DOHH2 (cell line): ENCODE measurements around the gene GFRA1.

Source experiments
- H3F3A ChIP-seq: fragments of 200-600 bp; sonication (generic), shearing (Covaris generic); 2 replicates; pipeline ENCODE4 v1.6.0; 2016; ENCODE audit warnings: antibody characterized with exemption, mild to moderate bottlenecking; ENCODE audit not compliant: control insufficient read depth, insufficient read depth
- H3K27ac ChIP-seq: fragments of 200-600 bp; sonication (generic); 2 replicates; pipeline ENCODE4 v1.5.1; 2014; ENCODE audit warnings: low read depth, mild to moderate bottlenecking, low read length, moderate library complexity
- H3K27me3 ChIP-seq: fragments of 200-600 bp; sonication (generic); 2 replicates; pipeline ENCODE4 v1.6.1; 2014; ENCODE audit warnings: mild to moderate bottlenecking, low read length, mixed read lengths; ENCODE audit not compliant: control insufficient read depth
- H3K36me3 ChIP-seq: fragments of 200-600 bp; sonication (generic); 2 replicates; pipeline ENCODE4 v1.6.1; 2014; ENCODE audit warnings: mild to moderate bottlenecking, low read length, moderate library complexity, mixed read lengths; ENCODE audit not compliant: control insufficient read depth
- H3K4me1 ChIP-seq: fragments of 200-600 bp; sonication (generic); 2 replicates; pipeline ENCODE4 v1.6.1; 2014; ENCODE audit warnings: mild to moderate bottlenecking, low read length, mixed read lengths; ENCODE audit not compliant: control insufficient read depth
- H3K4me2 ChIP-seq: fragments of 200-600 bp; sonication (generic); 2 replicates; pipeline ENCODE4 v1.6.0; 2014; ENCODE audit warnings: mild to moderate bottlenecking, low read length, moderate library complexity
- H3K4me3 ChIP-seq: fragments of 200-600 bp; sonication (generic); 2 replicates; pipeline ENCODE4 v1.5.1; 2014; ENCODE audit warnings: mild to moderate bottlenecking, low read length, mixed read lengths
- H3K79me2 ChIP-seq: fragments of 200-600 bp; sonication (generic); 2 replicates; pipeline ENCODE4 v1.6.1; 2014; ENCODE audit warnings: mild to moderate bottlenecking, low read length, mixed read lengths; ENCODE audit not compliant: control insufficient read depth
- H3K9me2 ChIP-seq: fragments of 200-600 bp; sonication (generic); replicated peaks from 2 replicates; pipeline ENCODE4 v1.6.1; 2014; ENCODE audit warnings: mild to moderate bottlenecking, low read length, mixed read lengths; ENCODE audit not compliant: control insufficient read depth
- H3K9me3 ChIP-seq: fragments of 200-600 bp; sonication (generic); 2 replicates; pipeline ENCODE4 v1.6.1; 2014; ENCODE audit warnings: antibody characterized with exemption, low read length, mixed read lengths; ENCODE audit not compliant: control insufficient read depth, insufficient read depth
- H4K20me1 ChIP-seq: fragments of 200-600 bp; sonication (generic); 2 replicates; pipeline ENCODE4 v1.6.0; 2014; ENCODE audit warnings: low read depth, mild to moderate bottlenecking, antibody characterized with exemption, low read length, moderate library complexity; ENCODE audit not compliant: control insufficient read depth, insufficient read depth
- EZH2phosphoT487 ChIP-seq: fragments of 200-600 bp; sonication (generic); IDR thresholded peaks from 2 replicates; pipeline ENCODE4 v1.6.1; 2017; ENCODE audit warnings: borderline replicate concordance, mild to moderate bottlenecking, antibody characterized with exemption, low read length, moderate library complexity, mixed read lengths
- TF ChIP-seq, protein P1 (sequence below): fragments of 200-600 bp; sonication (generic); IDR thresholded peaks from one replicate; pipeline ENCODE4 v1.5.1; 2014; ENCODE audit warnings: antibody characterized with exemption, mild to moderate bottlenecking, low read depth, low read length; ENCODE audit not compliant: poor library complexity, severe bottlenecking

GFRA1 gene

GRCh38 chr10:116024271-116024878 is 248.6 kb downstream of the GFRA1 start:
- Histone ChIP-seq H3K4me3 (no peak overlapping the region), H3K4me1 (no peaks in the 10 kb centered on the region), H3K27ac (no peak overlapping the region), H3K9me3 (no peaks in the 10 kb centered on the region), H4K20me1 (no peaks in the 10 kb centered on the region), H3K4me2 (no peak overlapping the region), H3K36me3 (no peaks in the 10 kb centered on the region), H3K27me3 (no peaks in the 10 kb centered on the region), H3K79me2 (no peaks in the 10 kb centered on the region), H3K9me2 (no peaks in the 10 kb centered on the region), H3F3A (no peaks in the 10 kb centered on the region)
- no peak for TF ChIP-seq EZH2phosphoT487
- TF ChIP-seq, protein P1, sequence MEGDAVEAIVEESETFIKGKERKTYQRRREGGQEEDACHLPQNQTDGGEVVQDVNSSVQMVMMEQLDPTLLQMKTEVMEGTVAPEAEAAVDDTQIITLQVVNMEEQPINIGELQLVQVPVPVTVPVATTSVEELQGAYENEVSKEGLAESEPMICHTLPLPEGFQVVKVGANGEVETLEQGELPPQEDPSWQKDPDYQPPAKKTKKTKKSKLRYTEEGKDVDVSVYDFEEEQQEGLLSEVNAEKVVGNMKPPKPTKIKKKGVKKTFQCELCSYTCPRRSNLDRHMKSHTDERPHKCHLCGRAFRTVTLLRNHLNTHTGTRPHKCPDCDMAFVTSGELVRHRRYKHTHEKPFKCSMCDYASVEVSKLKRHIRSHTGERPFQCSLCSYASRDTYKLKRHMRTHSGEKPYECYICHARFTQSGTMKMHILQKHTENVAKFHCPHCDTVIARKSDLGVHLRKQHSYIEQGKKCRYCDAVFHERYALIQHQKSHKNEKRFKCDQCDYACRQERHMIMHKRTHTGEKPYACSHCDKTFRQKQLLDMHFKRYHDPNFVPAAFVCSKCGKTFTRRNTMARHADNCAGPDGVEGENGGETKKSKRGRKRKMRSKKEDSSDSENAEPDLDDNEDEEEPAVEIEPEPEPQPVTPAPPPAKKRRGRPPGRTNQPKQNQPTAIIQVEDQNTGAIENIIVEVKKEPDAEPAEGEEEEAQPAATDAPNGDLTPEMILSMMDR, result no peak

- H3K4me3 ChIP-seq, result no peak overlapping the region
- H3K4me2 ChIP-seq, result no peak overlapping the region
- no peaks in the 10 kb centered on the region for H3K9me2 ChIP-seq
- no peaks in the 10 kb centered on the region for H3K9me3 ChIP-seq
- no peaks in the 10 kb centered on the region for H4K20me1 ChIP-seq
- H3K4me1 ChIP-seq, result no peaks in the 10 kb centered on the region
- no peaks in the 10 kb centered on the region for H3K79me2 ChIP-seq
- no peaks in the 10 kb centered on the region for H3K36me3 ChIP-seq
- TF ChIP-seq EZH2phosphoT487, result no peak
- TF ChIP-seq, protein P1, result no peak
- H3F3A ChIP-seq, result no peaks in the 10 kb centered on the region
- no peaks in the 10 kb centered on the region for H3K27me3 ChIP-seq
- H3K27ac ChIP-seq, result no peak overlapping the region
Observed at GRCh38 chr10:116017405-116017804, 255.6 kb downstream of the GFRA1 start.

DNA sequence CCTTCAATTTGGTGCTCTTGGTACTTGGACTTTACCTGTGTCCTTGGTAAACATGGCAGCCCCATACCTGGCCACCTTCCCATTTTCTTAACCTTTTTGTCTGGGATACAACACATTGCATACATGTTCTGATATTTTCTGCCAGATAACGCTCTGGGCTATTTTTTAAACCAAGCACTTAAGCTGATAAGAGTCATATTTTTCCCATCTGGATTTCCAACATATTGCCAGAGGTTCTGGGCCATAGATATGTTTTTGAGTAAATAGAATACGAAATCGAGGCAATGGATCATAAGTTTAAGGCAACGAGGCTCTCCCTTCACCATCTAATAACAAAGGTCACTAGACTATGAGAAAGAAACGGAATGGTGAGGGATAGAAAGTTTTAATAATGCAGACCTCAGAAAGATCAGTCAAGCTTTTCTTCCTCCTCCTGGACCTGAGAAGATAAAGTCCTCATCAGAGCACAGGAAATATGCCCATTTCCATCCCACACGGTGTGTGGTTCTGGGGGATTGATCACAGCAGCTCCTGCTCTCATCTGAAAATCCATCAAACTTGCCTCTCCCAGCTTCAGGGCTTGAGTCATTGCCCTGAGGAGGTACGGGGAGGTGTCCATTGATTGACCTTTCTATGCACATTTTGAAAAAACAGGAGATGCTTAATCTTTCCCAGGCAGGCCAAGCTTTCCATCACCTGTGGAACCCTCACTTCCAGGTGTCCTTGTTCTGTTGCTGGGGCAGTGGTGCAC is 257.2 kb downstream of the GFRA1 start:
- Histone ChIP-seq H3K27ac (no peak overlapping the region), H3K27me3 (no peaks in the 10 kb centered on the region), H3K9me3 (no peaks in the 10 kb centered on the region), H3K4me1 (no peaks in the 10 kb centered on the region), H3K36me3 (no peaks in the 10 kb centered on the region), H4K20me1 (no peaks in the 10 kb centered on the region), H3F3A (no peaks in the 10 kb centered on the region), H3K9me2 (no peaks in the 10 kb centered on the region), H3K79me2 (no peaks in the 10 kb centered on the region), H3K4me3 (no peak overlapping the region), H3K4me2 (no peak overlapping the region)
- TF ChIP-seq, protein P1, result no peak
- no peak for TF ChIP-seq EZH2phosphoT487
